Stimulated activated CD8-positive, alpha-beta memory T cell treated with anti-CD3 and anti-CD28 coated beads, Interleukin-15, amount 100 ng/mL, for 48 hours (primary cell): ENCODE measurements around the gene MRTFB.

Source experiments
- DNase-seq, 2 donors: peaks; one replicate each; pipeline ENCODE4 v3.0.0-alpha.2; 2020; ENCODE audit warnings: low read depth in 2 of 2

The MRTFB gene

GRCh38 chr16:14232106-14232864 lies 161.2 kb downstream of the MRTFB start:
- DNase-seq: no peak

- DNase-seq: no peak
Observed at GRCh38 chr16:14236401-14236800, 165.3 kb downstream of the MRTFB start.

GRCh38 chr16:14238756-14239155 lies 167.6 kb downstream of the MRTFB start:
- DNase-seq: no peak

- DNase-seq: no peak
Observed at GRCh38 chr16:14239791-14240190, 168.7 kb downstream of the MRTFB start.

GRCh38 chr16:14240219-14240843 lies 169.2 kb downstream of the MRTFB start:
- no peak for DNase-seq

- no peak for DNase-seq
Observed at GRCh38 chr16:14240964-14241363, 169.8 kb downstream of the MRTFB start.

- DNase-seq: no peak
Observed at GRCh38 chr16:14241631-14242030, 170.5 kb downstream of the MRTFB start.

GRCh38 chr16:14242769-14243168 lies 171.7 kb downstream of the MRTFB start:
- DNase-seq: no peak

- DNase-seq: no peak
Observed at GRCh38 chr16:14244196-14245010, 173.3 kb downstream of the MRTFB start.

GRCh38 chr16:14248791-14249190 lies 177.7 kb downstream of the MRTFB start:
- DNase-seq: no peak

- no peak for DNase-seq
Observed at GRCh38 chr16:14249291-14250032, 178.3 kb downstream of the MRTFB start.

- DNase-seq: no peak
Observed at GRCh38 chr16:14251419-14251818, 180.3 kb downstream of the MRTFB start.

GRCh38 chr16:14252860-14253259 lies 181.7 kb downstream of the MRTFB start:
- DNase-seq: no peak

- no peak for DNase-seq
Observed at GRCh38 chr16:14263011-14263410, 191.9 kb downstream of the MRTFB start.

GRCh38 chr16:14263769-14264168 lies 192.7 kb downstream of the MRTFB start:
- DNase-seq: no peak

GRCh38 chr16:14264327-14264943 lies 193.3 kb downstream of the MRTFB start:
- no peak for DNase-seq

GRCh38 chr16:14268073-14268472 lies 197.0 kb downstream of the MRTFB start:
- DNase-seq: no peak

GRCh38 chr16:14275934-14276333 lies 204.8 kb downstream of the MRTFB start:
- DNase-seq: no peak

GRCh38 chr16:14278749-14279148 lies 207.6 kb downstream of the MRTFB start:
- DNase-seq: no peak

- DNase-seq: no peak
Observed at GRCh38 chr16:14280541-14280940, 209.4 kb downstream of the MRTFB start.

- no peak for DNase-seq
Observed at GRCh38 chr16:14283786-14284185, 212.7 kb downstream of the MRTFB start.
